GM12878 (cell line): Measurements from ENCODE around the gene CIB4. TPM values are rescaled to one million over a fixed set of nuclear protein-coding genes. Genes with fewer than 3 reads are reported as not detected.

Source experiments
- ATAC-seq: fragments of 200-7000 bp; cut with Tn5 transposase; 3 replicates; pipeline ENCODE4 v1.9.1; 2020; ENCODE audit warnings: mild to moderate bottlenecking, moderate library complexity
- BruUV-seq: library from RNA; stranded (reverse); fragments of 400-500 nt; replicated peaks from 2 replicates; lab custom pipeline; 2021; lab: Mats Ljungman, UMichigan
- CTCF ChIA-PET: fragments of 300-600 bp; sonication (Branson Sonifier 250); formaldehyde crosslinking; extraction: SDS; loops from one replicate; lab custom pipeline; 2021; ENCODE audit warnings: inconsistent platforms; lab: Yijun Ruan, JAX
- POLR2A ChIA-PET: fragments of 350-600 bp; formaldehyde crosslinking; extraction: SDS; loops from one replicate; lab custom pipeline; 2021; ENCODE audit warnings: inconsistent platforms; lab: Charles Lee
- RAD21 ChIA-PET: fragments of 300-600 bp; sonication (Branson Sonifier 250); formaldehyde crosslinking; loops from one replicate; lab custom pipeline; 2023; ENCODE audit warnings: antibody characterized with exemption; ENCODE audit not compliant: unreplicated experiment; lab: Charles Lee
- SMC1A ChIA-PET: fragments of 300-600 bp; sonication (Branson Sonifier 250); formaldehyde crosslinking; loops from one replicate; lab custom pipeline; 2023; ENCODE audit not compliant: unreplicated experiment, uncharacterized antibody; lab: Charles Lee
- DNase-seq: peaks from one replicate; pipeline ENCODE4 v3.0.0-alpha.2; 2011; ENCODE audit warnings: low read depth, low spot score
- FAIRE-seq: peaks from 3 replicates; lab custom pipeline; 2011; peaks lifted over from hg19 to GRCh38; lab: Jason Lieb, UNC
- H2AFZ ChIP-seq: 2 replicates; pipeline ENCODE4 v1.6.0; 2011; ENCODE audit warnings: low read depth, low read length, control low read depth; ENCODE audit not compliant: control insufficient read depth
- H3K27ac ChIP-seq: 2 replicates; pipeline ENCODE4 v1.5.1; 2011; ENCODE audit warnings: control low read depth; ENCODE audit not compliant: control insufficient read depth, insufficient read depth
- H3K27me3 ChIP-seq, 2 experiments: replicated peaks in 1 of 2; 2 replicates each; pipeline versions ENCODE4 v1.6.0 to v1.6.1; 2011; ENCODE audit warnings: low read length in 1 of 2; ENCODE audit not compliant: control insufficient read depth in 2 of 2, insufficient read depth in 2 of 2
- H3K36me3 ChIP-seq, 2 experiments: 2 replicates each; pipeline ENCODE4 v1.5.1; 2011; ENCODE audit warnings: low read length in 1 of 2; ENCODE audit not compliant: control insufficient read depth in 2 of 2, insufficient read depth in 2 of 2
- H3K4me1 ChIP-seq: 2 replicates; pipeline ENCODE4 v1.6.1; 2011; ENCODE audit warnings: mild to moderate bottlenecking, low read length, moderate library complexity, mixed read lengths; ENCODE audit not compliant: control insufficient read depth, insufficient read depth
- H3K4me2 ChIP-seq: 2 replicates; pipeline ENCODE4 v1.6.0; 2011; ENCODE audit warnings: control low read depth; ENCODE audit not compliant: control insufficient read depth, insufficient read depth
- H3K4me3 ChIP-seq: fragments of 200-600 bp; sonication (generic); 2 replicates; pipeline ENCODE4 v1.5.1; 2016
- H3K79me2 ChIP-seq: 2 replicates; pipeline ENCODE4 v1.6.0; 2011; ENCODE audit warnings: low read length; ENCODE audit not compliant: control insufficient read depth, insufficient read depth
- H3K9ac ChIP-seq: 2 replicates; pipeline ENCODE4 v1.8.0; 2011; ENCODE audit warnings: low read length, control low read depth, mixed read lengths; ENCODE audit not compliant: control insufficient read depth, insufficient read depth
- H3K9me3 ChIP-seq: replicated peaks from 3 replicates; pipeline ENCODE4 v1.5.1; 2011; ENCODE audit warnings: mild to moderate bottlenecking, low read length; ENCODE audit not compliant: control insufficient read depth, insufficient read depth
- H4K20me1 ChIP-seq: 2 replicates; pipeline ENCODE4 v1.6.0; 2011; ENCODE audit not compliant: control insufficient read depth, insufficient read depth
- HCFC1 ChIP-seq: fragments of 150-350 bp; IDR thresholded peaks from 2 replicates; pipeline ENCODE4 v1.6.1; 2014; ENCODE audit warnings: low read length
- JUNB ChIP-seq: IDR thresholded peaks from 2 replicates; pipeline ENCODE4 v1.6.1; 2016; ENCODE audit warnings: antibody characterized with exemption, mild to moderate bottlenecking
- MXI1 ChIP-seq: fragments of 150-350 bp; IDR thresholded peaks from 2 replicates; pipeline ENCODE4 v1.6.1; 2011; ENCODE audit warnings: low read depth, mild to moderate bottlenecking, inconsistent platforms, low read length, improper control_type of control experiment
- MYC ChIP-seq: IDR thresholded peaks from 2 replicates; pipeline ENCODE4 v1.6.1; 2011; ENCODE audit warnings: mild to moderate bottlenecking, low read length, moderate library complexity, inconsistent platforms; ENCODE audit not compliant: insufficient read depth, insufficient replicate concordance, insufficient read length, severe bottlenecking
- NBN ChIP-seq: fragments of 450-650 bp; IDR thresholded peaks from 2 replicates; pipeline ENCODE4 v1.6.1; 2016
- RBBP5 ChIP-seq: fragments of 200-600 bp; sonication (generic); conservative IDR thresholded peaks from 2 replicates; pipeline ENCODE4 v1.6.1; 2016
- YBX1 ChIP-seq: fragments of 450-650 bp; IDR thresholded peaks from 2 replicates; pipeline ENCODE4 v1.6.1; 2016; ENCODE audit warnings: antibody characterized with exemption
- ZNF274 ChIP-seq: IDR thresholded peaks from one replicate; pipeline ENCODE4 v1.8.0; 2011; ENCODE audit not compliant: insufficient read length, insufficient read depth
- WGBS: methylation state at CpG from one replicate; pipeline ENCODE4 v1.1.6; 2016; ENCODE audit warnings: low lambda C conversion rate; ENCODE audit not compliant: insufficient replicate concordance, insufficient coverage; ENCODE audit errors: missing lambda C conversion rate; 5-methylcytosine and 5-hydroxymethylcytosine counted together
- in situ Hi-C: fragments of 300-500 bp; cut with MboI; formaldehyde crosslinking; loops from 9 replicates; pipeline ENCODE4 v1.14.3; 2018; ENCODE audit warnings: mixed read lengths
- intact Hi-C: fragments of 100-400 bp; cut with micrococcal nuclease; formaldehyde crosslinking; loops from one replicate; pipeline ENCODE4 v1.14.2; 2022; ENCODE audit not compliant: unreplicated experiment
- polyA plus RNA-seq, 11 experiments: library from polyadenylated mRNA; depleted of rRNA in 4 of 11; unstranded in 6 of 11; stranded (reverse) in 5 of 11; fragments of >200 nt; fragmentation: Nextera tagmentation in 4 of 11; fragmentation: Illumina TruSeq in 1 of 11; extraction: Ambion mirVana in 4 of 11; extraction: Trizol in 1 of 11; gene quantifications; 1 replicate in 1 of 11; 2 replicates in 10 of 11; pipeline versions ENCODE4 v1.2.1 to v1.2.3, GENCODE V29; 2011 to 2016; ENCODE audit warnings: inconsistent platforms in 2 of 11, missing spikeins in 2 of 11, low read depth in 1 of 11
- total RNA-seq, 4 experiments: library from RNA; depleted of rRNA in 3 of 4; stranded (reverse); fragments of >200 nt in 3 of 4; fragmentation: Illumina TruSeq in 1 of 4; extraction: Trizol in 1 of 4; gene quantifications; 2 replicates each; pipeline versions ENCODE4 v1.2.1 to v1.2.3, GENCODE V29; 2013 to 2021

The CIB4 gene
- total and polyA plus RNA-seq, 10 of the 15 experiments (the other 5 are each of a cell fraction or from before 2014, with no cell fraction given) = not detected

- CTCF ChIA-PET = interaction anchor here (1.2 kb wide), 1 partner anchor 14 kb away, joined by 3 read pairs; no protein-coding TSS in a partner anchor
- no peak for ATAC-seq
- H3K9ac ChIP-seq = no peak overlapping the region
- FAIRE-seq = no peak
- no peaks in the 10 kb centered on the region for H3K9me3 ChIP-seq
- H3K27ac ChIP-seq = no peak overlapping the region
- H3K27me3 ChIP-seq = peaks cover 9 to 13% of the 10 kb centered on the region in 2 experiments
- no peaks in the 10 kb centered on the region for H3K4me1 ChIP-seq
- no peak overlapping the region for H3K4me3 ChIP-seq
- no peaks in the 10 kb centered on the region for H3K79me2 ChIP-seq
- no peaks in the 10 kb centered on the region for H4K20me1 ChIP-seq
- no peak for DNase-seq
- no peaks in the 10 kb centered on the region for H3K36me3 ChIP-seq
- POLR2A ChIA-PET = no interaction called here
- no peak for TF ChIP-seq NBN
- no peak for TF ChIP-seq RBBP5
- TF ChIP-seq JUNB = no peak
- no peak for TF ChIP-seq MXI1
- TF ChIP-seq HCFC1 = no peak
- TF ChIP-seq ZNF274 = no peak
- no peak for TF ChIP-seq YBX1
- TF ChIP-seq MYC = no peak
- BruUV-seq = no TSS peak
- in situ Hi-C loops (no loop called here), intact Hi-C loops (no loop called here)
- SMC1A ChIA-PET = no interaction called here
- no peak overlapping the region for H3K4me2 ChIP-seq
- RAD21 ChIA-PET = no interaction called here
- 35% methylated on average over 28 of the region's 28 CpGs for WGBS
- H2AFZ ChIP-seq = no peak overlapping the region
Measured at GRCh38 chr2:26562811-26563645, 78.1 kb downstream of the CIB4 start.
